ENCODE measurements around the gene MRPS22.
"Not testable (repeated sequence)": the region's sequence is repeated elsewhere in the genome, so short reads cannot be mapped to it uniquely, and the experiment has no call there.

The MRPS22 gene

DNA sequence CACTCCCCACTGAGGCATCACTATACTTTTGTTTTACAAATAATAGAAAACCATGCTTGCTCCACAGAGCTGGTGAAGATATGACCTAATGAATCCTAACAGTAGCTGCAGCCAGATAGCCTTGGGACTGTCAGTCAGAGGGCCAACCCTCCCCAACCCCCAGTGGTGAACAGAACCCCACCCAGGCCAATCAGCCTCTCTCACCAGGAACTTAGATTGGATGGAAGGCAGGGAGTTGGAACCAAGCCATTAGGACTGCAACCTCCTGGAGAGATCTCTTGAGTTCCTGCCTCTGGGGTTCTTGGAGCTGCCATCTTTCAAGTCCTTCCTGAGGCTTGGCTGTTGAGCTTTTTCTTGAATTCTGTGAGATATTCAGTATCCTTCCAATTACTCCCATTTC, 3.0 kb upstream of the MRPS22 start:
- no peak for DNase-seq

DNA sequence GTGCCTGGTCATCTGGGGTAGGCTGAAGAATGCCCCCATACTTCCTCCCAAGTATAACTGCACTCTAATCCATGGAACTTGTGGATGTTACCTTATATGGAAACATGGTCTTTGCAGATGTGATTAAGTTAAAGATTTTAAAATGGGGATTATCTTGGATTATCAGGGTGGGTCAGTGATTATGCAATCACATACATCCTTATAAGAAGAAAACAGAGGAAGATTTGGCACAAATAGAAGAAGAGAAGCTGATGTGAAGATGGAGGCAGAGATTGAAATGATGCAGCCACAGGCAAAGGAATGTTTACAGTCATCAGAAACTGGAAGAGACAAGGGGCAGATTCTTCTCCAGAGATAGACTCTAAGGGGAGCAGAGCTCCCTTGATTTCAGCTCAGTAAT, 1.8 kb upstream of the MRPS22 start:
- no peak for DNase-seq

DNA sequence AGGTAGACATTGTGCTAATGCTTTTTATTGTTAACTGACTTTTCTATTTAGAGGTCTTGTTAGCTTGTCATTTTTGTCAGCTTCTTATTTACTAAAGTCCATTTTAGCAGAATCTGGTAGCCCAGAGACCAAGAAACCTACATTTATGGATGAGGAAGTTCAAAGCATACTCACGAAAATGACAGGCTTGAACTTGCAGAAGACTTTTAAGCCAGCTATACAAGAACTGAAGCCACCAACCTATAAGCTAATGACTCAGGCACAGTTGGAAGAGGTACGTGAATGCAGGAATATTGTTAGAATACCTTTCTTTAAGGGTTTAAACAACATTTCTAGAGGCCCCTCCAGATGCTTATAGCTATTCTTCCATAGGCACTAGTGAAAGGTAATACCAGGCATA, 3.0 kb downstream of the MRPS22 start:
- no peak for DNase-seq

DNA sequence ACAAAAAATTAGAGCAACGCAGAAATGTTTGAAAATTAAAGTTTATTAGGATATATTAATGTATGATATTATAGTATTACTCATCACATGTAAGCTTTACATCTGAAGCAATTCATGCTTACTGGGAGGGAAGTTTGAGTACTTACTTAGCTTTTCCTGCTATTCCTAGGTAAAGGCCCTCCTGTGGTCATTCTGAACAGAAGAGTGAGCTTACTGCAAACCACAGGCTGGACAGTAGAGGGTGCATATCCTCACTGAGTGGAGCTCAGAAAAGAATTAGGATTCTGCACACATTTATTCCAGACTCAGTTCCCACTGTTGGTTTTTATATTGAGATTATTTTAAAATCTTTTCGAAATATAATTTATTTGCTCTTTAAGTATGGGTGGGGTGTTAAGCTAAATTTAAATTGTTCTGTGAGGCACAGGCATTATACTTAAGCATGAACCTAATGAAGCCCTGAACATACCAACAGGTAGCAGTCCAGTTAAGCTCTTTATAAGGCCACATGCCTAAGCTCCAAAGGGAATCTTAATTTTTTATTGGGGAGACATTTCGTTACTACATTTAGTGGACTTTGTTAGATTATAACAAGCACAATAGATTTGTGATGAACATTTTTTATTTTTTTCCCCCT, 10.2 kb downstream of the MRPS22 start:
- DNase-seq: peak; percentile 9

DNA sequence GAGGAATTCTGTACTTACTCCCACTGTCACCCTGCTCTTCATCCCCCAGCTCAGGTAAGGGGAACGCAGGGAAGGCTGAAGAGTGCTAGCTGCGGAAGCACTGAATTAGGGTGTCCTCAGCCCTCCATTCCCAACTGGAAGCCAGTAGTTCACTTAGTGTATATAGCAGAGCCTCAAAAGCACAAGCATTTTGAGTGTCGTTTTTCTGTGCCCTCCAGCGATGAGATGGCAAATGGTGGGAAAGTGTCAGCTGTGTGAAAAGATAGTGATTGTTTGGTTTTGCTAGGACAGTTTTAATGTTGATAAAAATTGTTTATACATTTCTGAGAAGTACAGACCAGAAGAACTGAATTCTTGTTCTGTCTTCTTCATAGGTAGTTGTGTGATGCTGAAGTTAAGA, 10.8 kb downstream of the MRPS22 start:
- no peak for DNase-seq

DNA sequence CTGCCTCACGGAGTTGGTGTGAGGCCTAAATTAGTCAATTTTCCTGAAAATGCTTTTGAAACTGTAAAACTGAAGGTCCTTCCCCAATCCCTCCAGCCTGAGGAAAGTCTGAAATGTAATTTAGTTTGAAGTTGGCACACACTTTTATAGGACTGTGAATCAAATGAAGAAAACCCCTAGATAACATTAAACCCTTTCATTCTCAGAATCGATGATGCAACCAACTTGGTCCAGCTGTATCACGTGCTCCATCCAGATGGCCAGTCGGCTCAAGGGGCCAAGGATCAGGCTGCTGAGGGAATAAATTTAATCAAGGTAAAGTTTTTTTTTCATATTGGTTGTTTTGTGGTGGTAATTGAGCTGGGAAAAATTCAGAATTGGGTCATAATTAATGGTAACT, 11.7 kb downstream of the MRPS22 start:
- DNase-seq: no peak

DNA sequence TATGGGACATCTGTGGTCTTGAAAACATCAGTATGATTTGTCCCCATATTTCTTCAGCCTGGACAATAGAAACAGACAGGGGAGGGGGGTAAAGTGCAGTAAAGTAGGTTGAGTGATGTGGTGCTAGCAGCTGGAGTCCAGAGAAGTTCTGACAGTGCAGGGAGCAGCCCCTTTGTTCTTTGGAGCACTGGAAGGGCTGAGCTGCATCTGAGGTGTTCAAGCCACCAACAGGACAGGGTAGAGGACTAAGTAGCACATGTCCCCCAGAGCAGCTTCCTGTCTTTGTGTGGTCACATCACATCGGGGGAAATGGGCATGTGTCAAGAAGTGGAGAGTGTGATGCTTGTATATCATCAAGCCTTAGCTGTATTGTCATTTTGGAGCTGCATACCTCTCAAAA, 12.1 kb downstream of the MRPS22 start:
- no peak for DNase-seq

DNA sequence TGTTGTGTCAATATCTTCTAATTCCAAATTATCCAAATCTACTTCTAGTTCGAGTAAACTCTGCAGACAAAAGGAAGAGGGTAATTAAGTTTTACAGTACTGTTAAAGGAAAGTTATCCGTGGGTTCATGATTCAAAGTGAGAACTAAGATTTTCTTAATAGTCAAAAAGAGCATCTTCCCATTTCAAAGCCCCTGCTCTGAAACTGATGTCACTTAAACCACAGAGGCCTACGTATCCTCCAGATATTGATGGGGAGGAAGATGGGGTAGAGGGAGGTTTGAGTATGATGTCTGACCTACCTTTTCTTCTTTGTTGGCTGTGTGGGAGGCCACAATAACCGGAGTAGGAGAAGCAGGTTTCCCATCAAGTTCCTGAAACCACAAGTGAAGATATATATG, 14.1 kb downstream of the MRPS22 start:
- DNase-seq: no peak

DNA sequence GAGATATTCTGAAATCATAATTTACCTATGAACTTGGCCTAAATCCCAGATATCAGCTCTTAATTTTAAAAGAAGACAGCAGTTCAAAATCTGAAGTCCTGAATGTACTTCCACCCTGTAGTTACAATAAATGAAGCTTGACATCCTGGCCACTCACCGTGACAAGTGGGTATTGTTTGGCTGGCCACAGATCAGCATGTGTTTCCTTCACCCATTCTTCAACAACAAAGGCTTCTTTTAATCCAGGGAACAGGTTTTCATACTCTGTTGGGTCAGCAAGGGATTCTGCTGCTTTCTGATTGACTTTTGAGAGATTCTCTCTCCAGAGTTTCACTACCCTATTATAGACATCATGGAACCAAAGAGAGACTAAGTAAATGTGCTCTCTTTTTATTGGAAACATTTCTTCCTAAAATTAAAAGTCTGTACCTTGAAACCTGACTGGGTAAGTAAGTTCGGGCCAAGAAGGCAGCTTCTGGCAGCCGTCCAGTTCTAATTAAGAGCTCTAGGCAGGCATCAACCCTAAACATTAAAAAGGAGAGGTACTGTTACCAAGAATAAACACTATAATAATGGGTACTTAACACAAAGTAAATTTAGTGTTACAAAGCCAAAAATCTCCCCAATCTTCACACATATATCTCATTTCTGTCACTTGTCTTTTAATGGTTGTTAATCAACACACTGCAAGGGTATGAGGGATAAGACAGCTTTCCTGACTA, 15.2 kb downstream of the MRPS22 start:
- no peak for DNase-seq

DNA sequence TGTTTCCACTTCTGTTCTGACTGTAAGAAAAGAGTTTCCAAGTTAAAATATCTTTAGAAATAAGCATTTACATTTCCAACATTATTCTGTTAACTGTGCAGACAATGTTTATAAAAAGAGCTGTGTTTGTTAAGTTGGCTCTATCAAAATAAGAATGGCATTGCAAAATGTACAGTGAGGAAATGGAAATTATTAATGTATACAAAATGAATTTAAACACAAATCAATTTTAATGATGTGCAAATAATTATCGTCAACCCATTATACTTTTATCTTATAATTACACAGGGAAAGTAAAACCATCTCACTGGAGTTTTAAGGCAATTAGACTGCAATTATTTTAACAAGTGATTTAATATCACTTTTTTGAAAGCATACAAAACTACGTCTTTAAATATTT, 17.5 kb downstream of the MRPS22 start:
- no peak for DNase-seq

DNA sequence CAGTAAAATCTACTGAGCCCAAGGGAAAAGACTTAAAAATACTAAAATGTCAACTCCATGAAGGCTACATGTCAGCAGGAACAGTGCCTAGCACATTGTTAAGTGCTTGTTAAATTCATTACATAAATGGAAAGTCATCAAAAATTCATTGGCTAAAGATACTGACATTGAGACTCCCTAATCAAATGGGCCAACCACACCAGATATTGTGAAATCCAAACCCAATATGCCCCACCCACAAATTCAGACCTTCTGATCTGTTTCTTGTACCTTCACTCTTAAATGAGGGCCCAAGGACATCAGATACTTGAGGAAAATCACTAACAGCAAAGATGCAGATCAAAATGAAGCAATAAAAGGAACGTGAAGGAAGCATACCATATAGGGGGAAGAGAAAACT, 20.7 kb downstream of the MRPS22 start:
- DNase-seq: no peak

DNA sequence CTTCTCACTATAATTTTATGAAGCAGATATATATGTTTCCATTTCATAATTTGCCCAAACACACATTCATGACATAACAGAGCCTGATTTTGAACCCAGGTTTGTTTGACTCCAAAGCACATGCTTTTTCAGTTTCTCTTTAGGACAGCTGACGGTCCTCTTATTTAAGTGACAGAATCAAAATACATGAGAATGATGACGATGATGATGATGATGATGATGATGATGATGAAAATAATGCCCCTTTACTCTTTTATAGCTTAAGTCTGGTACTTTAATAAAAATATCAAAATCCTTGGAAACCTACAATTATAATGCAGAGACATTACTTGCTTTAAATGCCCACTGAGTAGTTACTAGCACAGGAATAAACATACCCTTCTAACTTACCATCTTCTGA, 30.3 kb downstream of the MRPS22 start:
- DNase-seq: no peak

DNA sequence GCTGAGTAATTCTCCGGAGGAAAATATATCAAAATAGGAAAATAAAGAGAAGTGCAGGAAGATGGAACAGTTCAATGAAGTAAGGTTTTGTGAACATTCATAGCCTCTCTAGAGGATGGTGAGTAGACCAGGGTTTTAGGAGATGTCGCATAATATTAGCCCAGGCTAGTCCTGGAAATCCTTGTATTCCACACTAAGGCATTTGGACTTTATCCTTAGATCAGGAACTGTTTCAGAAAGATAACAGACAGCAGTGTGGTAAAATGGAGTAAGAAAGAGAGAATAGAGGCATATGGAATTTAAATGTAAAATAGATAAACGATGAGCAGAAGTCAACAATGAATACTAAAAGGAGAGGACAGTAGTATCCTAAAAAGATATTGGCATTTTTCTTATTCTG, 33.6 kb downstream of the MRPS22 start:
- DNase-seq: no peak

DNA sequence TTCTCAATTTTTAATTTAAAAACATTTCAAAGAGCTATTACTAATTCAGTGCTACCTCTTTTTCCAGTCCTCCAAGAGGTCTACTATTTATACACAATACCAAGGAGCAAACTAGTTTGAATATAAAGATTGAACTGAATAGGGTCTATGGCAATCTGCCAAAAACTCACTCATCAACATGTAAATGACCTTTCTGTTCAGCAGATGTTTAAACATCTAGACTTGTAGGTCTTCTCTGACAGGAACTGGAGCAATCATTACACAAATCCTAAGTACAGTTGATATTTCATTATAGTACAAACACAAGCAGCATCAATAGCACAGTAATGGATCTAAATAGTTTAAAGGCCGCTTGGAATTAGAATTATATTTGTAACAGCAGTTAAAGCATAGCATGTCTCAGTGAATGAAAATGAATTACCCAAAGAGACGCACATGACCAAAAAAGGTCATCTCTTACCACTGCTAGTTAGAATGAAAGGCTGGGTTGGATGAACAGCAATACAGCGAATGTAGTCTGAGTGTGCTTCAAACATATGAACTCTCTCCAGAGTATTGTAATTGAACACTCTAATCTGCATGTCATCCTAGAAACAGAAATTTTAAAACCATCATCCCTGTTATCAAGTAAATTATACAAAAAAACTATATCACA, 34.9 kb downstream of the MRPS22 start:
- peak; percentile 78 for DNase-seq

DNA sequence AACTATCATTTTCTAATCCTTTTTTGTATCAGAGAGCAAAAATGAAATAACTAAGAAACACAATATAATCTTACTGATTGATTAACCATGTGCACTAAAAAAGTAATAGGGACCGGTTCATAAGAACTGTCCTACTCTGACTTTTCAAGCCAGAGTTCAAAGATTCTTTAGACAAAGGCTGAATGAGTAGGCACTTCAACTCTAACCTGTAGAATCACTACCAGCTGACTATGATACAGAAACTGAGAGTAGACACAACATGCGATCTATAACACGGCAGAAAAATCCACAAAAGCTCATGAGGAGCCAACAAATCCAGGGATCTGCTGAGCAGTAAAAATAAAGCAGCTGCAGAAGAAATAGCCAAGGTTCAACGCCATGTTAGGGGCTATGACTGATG, 36.8 kb downstream of the MRPS22 start:
- DNase-seq: no peak

DNA sequence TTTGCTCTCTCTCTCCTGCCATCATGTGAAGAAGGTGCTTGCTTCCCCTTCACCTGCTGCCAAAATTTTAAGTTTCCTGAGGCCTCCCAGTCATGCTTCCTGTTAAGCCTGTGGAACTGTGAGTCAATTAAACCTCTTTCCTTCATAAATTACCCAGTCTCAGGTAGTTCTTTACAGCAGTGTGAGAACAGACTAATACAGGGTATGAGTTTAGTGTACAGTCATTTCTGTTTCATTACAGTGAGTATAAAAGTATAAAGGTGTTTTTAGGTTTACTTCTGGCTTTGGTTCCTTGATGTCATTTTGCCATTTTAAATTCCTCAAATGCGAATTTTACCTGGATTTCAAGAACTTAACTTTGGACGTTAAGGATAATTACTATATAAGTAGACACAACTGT, 38.5 kb downstream of the MRPS22 start:
- DNase-seq: not testable (repeated sequence)

DNA sequence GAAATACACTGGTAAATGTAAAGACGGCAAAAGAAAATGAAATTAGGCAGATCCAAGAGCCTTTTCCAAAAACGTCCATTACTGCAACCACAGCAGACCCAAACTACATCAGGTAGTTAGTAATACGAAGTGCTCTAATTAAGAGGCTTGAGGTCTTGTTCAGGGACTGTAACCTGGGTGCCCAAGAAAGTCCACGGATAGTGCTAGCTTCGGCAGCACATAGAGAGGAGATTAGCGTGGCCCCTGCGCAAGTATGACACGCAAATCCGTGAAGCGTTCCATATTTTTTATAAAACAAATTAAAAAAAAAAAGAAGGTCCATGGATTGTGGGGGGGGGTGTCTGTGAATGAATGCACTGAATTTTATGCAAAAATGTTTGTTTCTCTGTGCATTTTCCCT, 44.3 kb downstream of the MRPS22 start:
- DNase-seq: no peak

DNA sequence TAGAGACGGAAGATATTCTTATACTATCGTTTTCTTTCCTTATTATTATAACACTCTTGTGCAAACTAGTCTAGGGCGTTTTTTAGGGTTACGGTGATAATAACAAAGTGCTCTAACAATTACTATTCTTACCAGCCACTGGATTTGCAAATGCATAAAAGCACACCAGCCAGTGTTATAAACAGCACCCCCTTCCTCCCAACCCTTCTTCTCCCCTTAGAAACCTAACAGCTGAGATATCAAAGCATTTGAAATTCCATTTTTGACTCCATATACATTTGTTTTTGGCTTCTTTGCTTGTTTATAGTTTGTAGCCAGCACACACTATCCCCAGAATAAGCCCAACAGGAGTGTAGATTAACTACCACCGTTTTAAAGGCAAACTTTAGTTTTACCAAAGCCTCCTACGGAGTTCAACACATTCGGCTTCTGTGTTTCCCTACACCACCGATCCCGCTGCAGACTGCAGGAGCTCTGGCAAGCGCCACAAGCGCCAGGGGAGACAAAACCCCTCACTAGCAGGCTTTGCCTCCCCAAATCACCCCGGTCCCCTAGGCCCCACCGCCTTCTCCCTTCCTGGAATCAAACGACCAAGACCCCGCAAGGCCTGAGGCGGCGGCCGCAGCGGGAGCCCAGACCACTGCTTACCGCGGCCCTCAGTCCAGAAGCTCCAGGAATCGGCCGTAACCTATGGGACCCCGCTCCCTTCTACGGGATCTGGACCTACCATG, 45.2 kb downstream of the MRPS22 start:
- DNase-seq: no peak

DNA sequence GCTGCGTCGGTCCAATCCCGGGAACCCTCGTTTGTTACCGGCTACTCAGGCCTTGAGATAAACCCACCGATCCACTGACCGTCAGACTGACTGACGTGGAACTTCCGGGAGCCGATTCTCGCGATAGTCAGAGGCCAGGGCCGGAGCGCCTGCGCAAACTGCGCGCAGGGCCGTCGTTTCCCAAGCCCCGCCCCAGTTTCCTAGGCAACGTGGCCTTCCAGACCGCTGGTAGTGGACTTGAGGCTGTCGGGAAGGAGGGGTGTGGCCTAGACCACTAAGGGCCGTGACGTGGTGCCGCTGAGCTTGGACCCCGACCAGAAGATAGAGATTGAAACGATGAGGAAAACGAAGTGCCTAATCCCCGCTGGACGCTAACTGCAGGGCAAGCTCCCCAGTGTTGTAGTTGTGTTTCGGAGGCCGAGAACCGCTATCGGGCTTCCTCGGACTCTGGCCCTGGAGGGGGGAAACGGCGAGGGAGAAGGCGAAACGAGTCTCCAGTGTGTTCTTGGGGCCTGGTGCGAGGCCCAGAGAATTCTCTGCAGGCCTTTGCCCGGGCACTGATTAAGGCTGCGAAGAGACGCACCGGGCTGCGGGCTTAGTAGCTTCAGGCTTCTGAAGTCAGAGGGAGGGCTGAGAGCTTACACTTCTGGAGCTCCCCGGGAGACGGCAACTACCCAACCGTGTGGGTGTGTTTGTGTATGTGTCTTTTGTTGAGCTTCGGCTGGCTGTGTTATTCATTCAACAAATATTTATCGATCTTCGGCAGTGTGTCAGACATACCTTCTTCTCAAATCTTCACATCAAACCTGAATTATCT, 45.9 kb downstream of the MRPS22 start, which contains the start of gene COPB2:
Gene COPB2, minus strand, starts transcription at position 96 of the 817 bp plus-strand sequence. CDS start 97 bp downstream, outside the sequence.
- peak; percentile 87 for DNase-seq

DNA sequence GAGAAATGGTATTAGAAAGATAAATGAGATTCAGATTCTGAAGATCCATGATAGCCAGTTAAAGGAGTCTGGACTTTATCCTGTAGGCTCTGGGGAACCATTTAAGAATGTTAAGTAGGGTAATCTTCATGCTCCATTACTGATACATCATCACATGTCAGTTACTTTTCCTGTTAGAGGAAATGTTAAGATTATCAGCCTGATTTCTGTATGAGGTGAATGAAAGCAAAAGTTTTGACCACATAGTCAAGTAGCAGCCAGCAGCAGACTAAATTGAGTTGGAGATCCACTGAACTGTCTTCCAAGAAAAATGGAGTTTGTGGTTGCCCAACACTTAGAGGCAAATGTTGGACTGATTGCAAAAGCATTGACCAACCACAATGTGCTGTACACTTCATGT, 50.3 kb downstream of the MRPS22 start:
- no peak for DNase-seq

DNA sequence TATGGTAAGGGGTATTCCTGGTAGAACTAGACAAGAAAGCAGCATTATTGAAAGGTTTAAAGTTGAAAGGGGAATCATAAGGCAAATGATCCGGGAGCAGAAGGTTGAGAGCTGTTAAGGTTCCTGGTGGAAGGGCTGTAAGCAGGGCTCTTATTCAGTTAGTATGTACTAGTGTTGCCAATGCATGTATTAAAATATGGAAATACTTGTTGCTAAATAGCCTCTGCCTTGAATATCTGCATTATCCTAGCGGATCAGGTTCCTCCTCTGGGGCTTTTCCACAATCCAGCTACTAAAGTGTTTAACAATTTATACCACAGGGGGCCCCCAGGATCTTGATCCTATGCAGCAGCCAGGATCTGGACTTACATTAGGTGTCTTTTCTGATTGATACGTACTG, 52.9 kb downstream of the MRPS22 start:
- DNase-seq: no peak

DNA sequence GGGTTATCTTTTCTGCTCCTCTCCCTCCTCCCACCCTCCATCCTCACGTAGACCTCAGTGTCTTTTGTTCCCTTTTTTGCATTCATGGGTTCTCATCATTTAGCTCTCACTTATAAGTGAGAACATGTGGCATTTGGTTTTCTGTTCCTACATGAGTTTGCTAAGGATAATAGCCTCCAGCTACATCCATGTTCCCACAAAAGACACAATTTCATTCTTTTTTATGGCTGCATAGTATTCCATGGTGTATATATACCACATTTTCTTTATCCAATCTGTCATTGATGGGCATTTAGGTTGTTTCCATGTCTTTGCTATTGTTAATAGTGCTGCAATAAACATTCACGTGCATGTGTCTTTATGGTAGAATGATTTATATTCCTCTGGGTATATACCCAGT, 57.3 kb downstream of the MRPS22 start:
- not testable (repeated sequence) for DNase-seq

Measured in NCI-H510A treated with DMSO at 0.1 percent for 48 hours (cell line).